ENCODE results near the gene NNAT. TPM values are rescaled to one million over a fixed set of nuclear protein-coding genes. Genes with fewer than 3 reads are reported as not detected.

The NNAT gene
- total and polyA plus RNA-seq, 4 donors = 0.98 to 20.6 (median 8.2) TPM

DNA sequence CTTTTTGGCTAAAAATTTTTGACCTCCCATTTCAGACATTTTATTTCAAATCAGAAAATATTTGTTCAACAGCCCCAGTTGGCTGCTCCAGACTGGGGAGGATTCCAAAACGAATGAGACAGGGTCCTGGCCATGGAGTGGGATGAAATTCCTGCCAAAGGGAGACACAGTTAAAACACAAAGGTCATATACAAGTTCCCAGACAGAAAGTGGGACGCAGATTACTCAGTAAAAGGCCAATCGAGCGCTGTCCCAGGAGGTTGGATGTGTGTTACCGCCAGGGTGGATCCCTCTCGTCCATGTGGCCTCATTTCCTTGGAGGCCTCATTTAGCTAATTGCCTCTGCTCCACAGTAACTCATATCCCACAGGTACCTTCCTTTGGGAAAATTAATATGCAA lies 41.8 kb upstream of the NNAT start:
- ATAC-seq (ENCODE audit: insufficient read depth, low FRiP score) = no peak
- H3K4me3 ChIP-seq = no peak overlapping the region

DNA sequence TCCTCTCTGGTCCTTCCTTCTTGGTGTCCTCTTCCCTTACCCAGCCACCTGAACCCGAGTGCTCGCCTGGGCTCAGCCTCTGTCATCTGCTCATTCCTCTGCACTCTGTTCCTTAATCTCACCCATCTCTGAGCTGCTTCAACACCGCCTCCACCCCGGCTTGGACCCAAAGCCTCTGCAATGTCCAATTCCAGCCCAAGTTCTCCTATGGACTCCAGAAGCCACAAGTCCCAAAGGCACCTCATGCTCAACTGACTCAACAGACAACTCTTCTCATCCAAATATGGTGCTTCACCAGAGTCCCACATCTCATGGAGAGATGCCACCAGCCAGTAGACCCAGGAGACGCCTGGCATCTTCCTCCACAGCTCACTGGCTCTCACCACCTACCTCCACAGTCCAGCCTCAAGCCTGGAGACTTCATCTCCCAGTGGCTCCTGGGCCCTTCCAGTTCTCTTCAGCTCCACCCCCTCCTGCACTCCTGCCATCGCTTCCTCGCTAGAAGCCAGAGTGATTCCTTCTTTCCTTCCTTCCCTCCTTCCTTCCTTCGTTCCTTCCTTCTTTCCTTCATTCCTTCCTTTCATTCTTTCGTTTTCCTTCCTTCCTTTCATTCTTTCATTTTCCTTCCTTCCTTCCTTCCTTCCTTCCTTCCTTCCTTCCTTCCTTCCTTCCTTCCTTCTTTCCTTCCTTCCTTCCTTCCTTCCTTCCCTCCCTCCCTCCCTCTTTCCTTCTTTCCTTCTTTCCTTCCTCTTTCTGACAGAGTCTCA lies 40.9 kb upstream of the NNAT start:
- no peak for ATAC-seq (ENCODE audit: insufficient read depth, low FRiP score)
- H3K4me1 ChIP-seq (ENCODE audit: control insufficient read depth in 5 of 5, insufficient read depth in 5 of 5, low read length in 5 of 5) = no peaks in the 10 kb centered on the region

More for the DNA sequence above, 41.8 kb upstream of the NNAT start:
- WGBS, 2 donors = 84% methylated on average over 6 of the region's 6 CpGs
- peak in 1 of 3 donors; percentile 3 for DNase-seq
- TF ChIP-seq, protein P1, sequence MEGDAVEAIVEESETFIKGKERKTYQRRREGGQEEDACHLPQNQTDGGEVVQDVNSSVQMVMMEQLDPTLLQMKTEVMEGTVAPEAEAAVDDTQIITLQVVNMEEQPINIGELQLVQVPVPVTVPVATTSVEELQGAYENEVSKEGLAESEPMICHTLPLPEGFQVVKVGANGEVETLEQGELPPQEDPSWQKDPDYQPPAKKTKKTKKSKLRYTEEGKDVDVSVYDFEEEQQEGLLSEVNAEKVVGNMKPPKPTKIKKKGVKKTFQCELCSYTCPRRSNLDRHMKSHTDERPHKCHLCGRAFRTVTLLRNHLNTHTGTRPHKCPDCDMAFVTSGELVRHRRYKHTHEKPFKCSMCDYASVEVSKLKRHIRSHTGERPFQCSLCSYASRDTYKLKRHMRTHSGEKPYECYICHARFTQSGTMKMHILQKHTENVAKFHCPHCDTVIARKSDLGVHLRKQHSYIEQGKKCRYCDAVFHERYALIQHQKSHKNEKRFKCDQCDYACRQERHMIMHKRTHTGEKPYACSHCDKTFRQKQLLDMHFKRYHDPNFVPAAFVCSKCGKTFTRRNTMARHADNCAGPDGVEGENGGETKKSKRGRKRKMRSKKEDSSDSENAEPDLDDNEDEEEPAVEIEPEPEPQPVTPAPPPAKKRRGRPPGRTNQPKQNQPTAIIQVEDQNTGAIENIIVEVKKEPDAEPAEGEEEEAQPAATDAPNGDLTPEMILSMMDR (IDR thresholded peaks at IDR 0.05; ENCODE audit: control extremely low read depth, extremely low read depth) = no peak
- Histone ChIP-seq H3K9me3 (ENCODE audit: control insufficient read depth in 4 of 4, insufficient read depth in 3 of 4, low read length in 3 of 4) (no peaks in the 10 kb centered on the region), H3K4me1 (ENCODE audit: control insufficient read depth in 5 of 5, insufficient read depth in 5 of 5, low read length in 5 of 5) (no peaks in the 10 kb centered on the region), H3K36me3 (ENCODE audit: control insufficient read depth in 4 of 4, insufficient read depth in 4 of 4, low read length in 4 of 4) (no peaks in the 10 kb centered on the region), H3K27ac (ENCODE audit: low read depth in 1 of 2, low read length in 1 of 2) (no peak overlapping the region), H3K9ac (ENCODE audit: insufficient read depth in 1 of 2, low read length in 2 of 2) (no peak overlapping the region), H3K27me3 (ENCODE audit: control insufficient read depth in 3 of 3, insufficient read depth in 3 of 3, low read length in 2 of 3) (no peaks in the 10 kb centered on the region)

DNA sequence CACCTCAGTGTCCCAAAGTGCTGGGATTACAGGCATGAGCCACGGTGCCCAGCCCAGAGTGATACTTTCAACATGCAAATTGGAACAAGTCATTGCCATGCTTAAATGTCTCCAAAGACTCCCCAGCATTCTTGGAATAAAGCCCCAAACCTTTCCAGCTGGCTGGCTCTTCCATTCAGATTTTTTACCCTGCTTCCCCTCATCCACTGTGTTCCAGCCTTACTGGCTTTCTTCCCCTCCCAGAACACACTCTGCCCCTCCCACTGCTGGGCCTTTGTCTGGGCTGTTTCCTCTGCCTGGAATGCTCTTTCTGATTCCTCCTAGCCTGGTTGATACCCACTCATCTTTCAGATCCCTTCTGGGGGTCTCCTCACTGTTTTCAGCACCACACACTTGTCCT lies 40.1 kb upstream of the NNAT start:
- H3K9me3 ChIP-seq (ENCODE audit: control insufficient read depth in 4 of 4, insufficient read depth in 3 of 4, low read length in 3 of 4) = no peaks in the 10 kb centered on the region
- WGBS, 2 donors = 88 to 96% methylated on average over 1 of the region's 1 CpG
- ATAC-seq (ENCODE audit: insufficient read depth, low FRiP score) (no peak), DNase-seq (no peak)
- no peak overlapping the region for H3K4me3 ChIP-seq
- H3K36me3 ChIP-seq (ENCODE audit: control insufficient read depth in 4 of 4, insufficient read depth in 4 of 4, low read length in 4 of 4) = no peaks in the 10 kb centered on the region
- H3K9ac ChIP-seq (ENCODE audit: insufficient read depth in 1 of 2, low read length in 2 of 2) = no peak overlapping the region
- TF ChIP-seq, protein P1 (IDR thresholded peaks at IDR 0.05; ENCODE audit: control extremely low read depth, extremely low read depth) = no peak
- no peaks in the 10 kb centered on the region for H3K27me3 ChIP-seq (ENCODE audit: control insufficient read depth in 3 of 3, insufficient read depth in 3 of 3, low read length in 2 of 3)
- H3K4me1 ChIP-seq (ENCODE audit: control insufficient read depth in 5 of 5, insufficient read depth in 5 of 5, low read length in 5 of 5) = no peaks in the 10 kb centered on the region
- H3K27ac ChIP-seq (ENCODE audit: low read depth in 1 of 2, low read length in 1 of 2) = no peak overlapping the region

More for the DNA sequence above, 40.9 kb upstream of the NNAT start:
- H3K4me3 ChIP-seq = no peak overlapping the region
- no peak overlapping the region for H3K27ac ChIP-seq (ENCODE audit: low read depth in 1 of 2, low read length in 1 of 2)
- 87 to 88% methylated on average over 9 of the region's 9 CpGs for WGBS, 2 donors
- no peaks in the 10 kb centered on the region for H3K36me3 ChIP-seq (ENCODE audit: control insufficient read depth in 4 of 4, insufficient read depth in 4 of 4, low read length in 4 of 4)
- DNase-seq = no peak
- TF ChIP-seq, protein P1 (IDR thresholded peaks at IDR 0.05; ENCODE audit: control extremely low read depth, extremely low read depth) = no peak
- H3K9ac ChIP-seq (ENCODE audit: insufficient read depth in 1 of 2, low read length in 2 of 2) = no peak overlapping the region
- no peaks in the 10 kb centered on the region for H3K9me3 ChIP-seq (ENCODE audit: control insufficient read depth in 4 of 4, insufficient read depth in 3 of 4, low read length in 3 of 4)
- no peaks in the 10 kb centered on the region for H3K27me3 ChIP-seq (ENCODE audit: control insufficient read depth in 3 of 3, insufficient read depth in 3 of 3, low read length in 2 of 3)

Data from lung (tissue), 12 donors.